Smooth muscle cell (in vitro differentiated cells): ENCODE data around the gene BMP10. TPM values are rescaled to one million over a fixed set of nuclear protein-coding genes. Genes with fewer than 3 reads are reported as not detected.

ENCODE experiments used
- DNase-seq: peaks from one replicate; lab custom pipeline; 2025; ENCODE audit not compliant: unreplicated experiment; lab: John Stamatoyannopoulos, UW
- H2AFZ ChIP-seq: fragments of 200-600 bp; sonication (generic); 2 replicates; pipeline ENCODE4 v1.6.0; 2016; ENCODE audit warnings: antibody characterized with exemption, low read depth, mild to moderate bottlenecking
- H3F3A ChIP-seq: fragments of 200-600 bp; sonication (generic); 2 replicates; pipeline ENCODE4 v1.6.0; 2017; ENCODE audit warnings: antibody characterized with exemption, low read depth
- H3K27ac ChIP-seq: fragments of 200-600 bp; sonication (generic); 2 replicates; pipeline ENCODE4 v1.5.1; 2016; ENCODE audit warnings: low read depth, mild to moderate bottlenecking
- H3K27me3 ChIP-seq: fragments of 200-600 bp; sonication (generic); 2 replicates; pipeline ENCODE4 v1.6.1; 2016; ENCODE audit warnings: low read depth, mild to moderate bottlenecking
- H3K36me3 ChIP-seq: fragments of 200-600 bp; sonication (generic); 2 replicates; pipeline ENCODE4 v1.5.1; 2016; ENCODE audit warnings: low read depth
- H3K4me1 ChIP-seq: fragments of 200-600 bp; sonication (generic); 2 replicates; pipeline ENCODE4 v1.5.1; 2016; ENCODE audit warnings: low read depth
- H3K4me2 ChIP-seq: fragments of 200-600 bp; sonication (generic); 2 replicates; pipeline ENCODE4 v1.6.0; 2016; ENCODE audit warnings: mild to moderate bottlenecking
- H3K4me3 ChIP-seq: fragments of 200-600 bp; sonication (generic); 2 replicates; pipeline ENCODE4 v1.5.1; 2016; ENCODE audit warnings: mild to moderate bottlenecking
- H3K79me2 ChIP-seq: fragments of 200-600 bp; sonication (generic); 2 replicates; pipeline ENCODE4 v1.6.0; 2016; ENCODE audit warnings: low read depth, mild to moderate bottlenecking
- H3K9ac ChIP-seq: fragments of 200-600 bp; sonication (generic); 2 replicates; pipeline ENCODE4 v1.6.0; 2016; ENCODE audit warnings: low read depth
- H3K9me3 ChIP-seq: fragments of 200-600 bp; sonication (generic); replicated peaks from 2 replicates; pipeline ENCODE4 v1.5.1; 2016; ENCODE audit warnings: low read depth
- H4K20me1 ChIP-seq: fragments of 200-600 bp; sonication (generic); 2 replicates; pipeline ENCODE4 v1.6.0; 2016; ENCODE audit warnings: low read depth
- CTCF ChIP-seq: fragments of 200-600 bp; sonication (generic); IDR thresholded peaks from 2 replicates; pipeline ENCODE4 v1.5.1; 2017; ENCODE audit warnings: borderline replicate concordance, mild to moderate bottlenecking, antibody characterized with exemption; ENCODE audit not compliant: insufficient read depth, poor library complexity, severe bottlenecking
- WGBS: methylation state at CpG from one replicate; pipeline ENCODE4 v1.1.7; 2016; ENCODE audit warnings: low lambda C conversion rate; 5-methylcytosine and 5-hydroxymethylcytosine counted together
- polyA plus RNA-seq: library from polyadenylated mRNA; unstranded; fragments of >200 nt; fragmentation: Nextera tagmentation; extraction: Ambion mirVana; gene quantifications from 2 replicates; pipeline ENCODE4 v1.2.1, GENCODE V29; 2016
- total RNA-seq: library from RNA; depleted of rRNA; stranded (reverse); fragments of >200 nt; gene quantifications from 2 replicates; pipeline ENCODE4 v1.2.3, GENCODE V29; 2014

Gene BMP10
- total and polyA plus RNA-seq, 2 experiments from 2014 or later = not detected

GRCh38 chr2:68853915-68854314 lies 17.3 kb downstream of the BMP10 start:
- no peak for DNase-seq
- TF ChIP-seq CTCF = no peak
- Histone ChIP-seq H3K9me3 (no peaks in the 10 kb centered on the region), H3K4me2 (no peak overlapping the region), H3F3A (peaks cover 5% of the 10 kb centered on the region), H4K20me1 (no peaks in the 10 kb centered on the region), H3K27ac (peak overlapping the region; percentile 72), H3K79me2 (no peaks in the 10 kb centered on the region), H3K9ac (peak overlapping the region; percentile 64), H3K27me3 (peaks cover 17% of the 10 kb centered on the region), H2AFZ (no peak overlapping the region), H3K36me3 (no peaks in the 10 kb centered on the region), H3K4me1 (no peaks in the 10 kb centered on the region), H3K4me3 (no peak overlapping the region)
- 44% methylated on average over 4 of the region's 4 CpGs for WGBS

GRCh38 chr2:68853035-68853434 lies 18.2 kb downstream of the BMP10 start:
- no peak for DNase-seq
- 18% methylated on average over 2 of the region's 2 CpGs for WGBS

GRCh38 chr2:68850524-68850923 lies 20.7 kb downstream of the BMP10 start:
- no peak overlapping the region for H2AFZ ChIP-seq
- WGBS = 85% methylated on average over 3 of the region's 3 CpGs
- H3F3A ChIP-seq = peaks cover 5% of the 10 kb centered on the region
- DNase-seq = no peak
- no peaks in the 10 kb centered on the region for H3K79me2 ChIP-seq
- no peaks in the 10 kb centered on the region for H4K20me1 ChIP-seq
- H3K27me3 ChIP-seq = peaks cover 2% of the 10 kb centered on the region
- H3K36me3 ChIP-seq = no peaks in the 10 kb centered on the region
- no peaks in the 10 kb centered on the region for H3K4me1 ChIP-seq
- peak overlapping the region; percentile 13 for H3K4me2 ChIP-seq
- H3K4me3 ChIP-seq = no peak overlapping the region
- TF ChIP-seq CTCF = no peak
- H3K9me3 ChIP-seq = no peaks in the 10 kb centered on the region
- no peak overlapping the region for H3K9ac ChIP-seq
- peak overlapping the region; percentile 56 for H3K27ac ChIP-seq

More at GRCh38 chr2:68853035-68853434, 18.2 kb downstream of the BMP10 start:
- H3K27me3 ChIP-seq = peaks cover 17% of the 10 kb centered on the region
- H3F3A ChIP-seq = peaks cover 5% of the 10 kb centered on the region
- no peak for TF ChIP-seq CTCF
- no peaks in the 10 kb centered on the region for H3K9me3 ChIP-seq
- H3K4me3 ChIP-seq = no peak overlapping the region
- H3K9ac ChIP-seq = no peak overlapping the region
- peak overlapping the region; percentile 72 for H3K27ac ChIP-seq
- no peaks in the 10 kb centered on the region for H3K79me2 ChIP-seq
- peak overlapping the region; percentile 24 for H3K4me2 ChIP-seq
- H3K4me1 ChIP-seq = no peaks in the 10 kb centered on the region
- no peaks in the 10 kb centered on the region for H4K20me1 ChIP-seq
- H2AFZ ChIP-seq = no peak overlapping the region
- H3K36me3 ChIP-seq = no peaks in the 10 kb centered on the region

- H4K20me1 ChIP-seq = no peaks in the 10 kb centered on the region
- H3K4me2 ChIP-seq = peak overlapping the region; percentile 13
- no peaks in the 10 kb centered on the region for H3K4me1 ChIP-seq
- H3K9ac ChIP-seq = no peak overlapping the region
- H3K9me3 ChIP-seq = no peaks in the 10 kb centered on the region
- WGBS = 18% methylated on average over 4 of the region's 4 CpGs
- TF ChIP-seq CTCF = no peak
- H3F3A ChIP-seq = peaks cover 5% of the 10 kb centered on the region
- H3K36me3 ChIP-seq = no peaks in the 10 kb centered on the region
- no peak overlapping the region for H3K4me3 ChIP-seq
- H3K27ac ChIP-seq = peak overlapping the region; percentile 56
- H3K27me3 ChIP-seq = no peaks in the 10 kb centered on the region
- H2AFZ ChIP-seq = no peak overlapping the region
- no peaks in the 10 kb centered on the region for H3K79me2 ChIP-seq
- no peak for DNase-seq
These were observed 21.6 kb downstream of the BMP10 start for GRCh38 chr2:68849579-68850030.
